ENCODE data around the gene MYCBPAP.

Gene MYCBPAP

DNA sequence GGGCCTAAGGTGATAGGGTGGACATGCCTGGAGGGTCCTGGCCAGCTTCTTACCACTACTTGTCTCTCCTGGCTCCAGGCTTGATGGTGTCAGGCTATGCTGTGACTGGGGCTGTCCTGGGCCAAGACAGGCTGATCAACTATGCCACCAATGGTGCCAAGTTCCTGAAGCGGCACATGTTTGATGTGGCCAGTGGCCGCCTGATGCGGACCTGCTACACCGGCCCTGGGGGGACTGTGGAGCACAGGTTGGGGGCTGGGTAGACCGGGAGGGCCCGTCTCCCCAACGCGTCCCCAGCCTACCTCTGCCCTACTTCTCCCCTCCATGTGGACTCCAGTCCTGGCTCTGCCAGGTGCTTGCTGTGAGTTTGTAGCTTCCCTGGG lies 43.2 kb downstream of the MYCBPAP start:
- Histone ChIP-seq H3K9me3 (ENCODE audit: control insufficient read depth, low read length) (no peaks in the 10 kb centered on the region), H3K27me3 (replicated peaks; ENCODE audit: control insufficient read depth, insufficient read depth, low read length) (peaks cover under 1% of the 10 kb centered on the region), H3K4me3 (ENCODE audit: low read length) (no peak overlapping the region), H3K9ac (ENCODE audit: low read length) (no peak overlapping the region), H3K36me3 (ENCODE audit: control insufficient read depth, insufficient read depth, low read length, severe bottlenecking) (peaks cover 7% of the 10 kb centered on the region), H3K4me1 (ENCODE audit: control insufficient read depth, insufficient read depth, low read length) (peaks cover 6% of the 10 kb centered on the region)
- DNase-seq (ENCODE audit: low read depth), result no peak

DNA sequence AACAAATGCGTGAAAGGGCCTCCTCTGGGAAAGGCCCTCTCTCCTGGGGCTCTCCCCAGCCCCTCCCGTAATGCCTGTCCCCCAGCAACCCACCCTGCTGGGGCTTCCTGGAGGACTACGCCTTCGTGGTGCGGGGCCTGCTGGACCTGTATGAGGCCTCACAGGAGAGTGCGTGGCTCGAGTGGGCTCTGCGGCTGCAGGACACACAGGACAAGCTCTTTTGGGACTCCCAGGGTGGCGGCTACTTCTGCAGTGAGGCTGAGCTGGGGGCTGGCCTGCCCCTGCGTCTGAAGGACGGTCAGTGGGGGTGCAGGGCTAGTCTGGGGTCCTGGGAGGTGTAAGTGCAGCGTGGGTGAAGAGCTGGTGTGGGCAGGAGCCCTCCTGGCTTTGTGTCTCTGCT lies 43.6 kb downstream of the MYCBPAP start:
- no peak for DNase-seq (ENCODE audit: low read depth)
- no peak overlapping the region for H3K9ac ChIP-seq (ENCODE audit: low read length)
- H3K9me3 ChIP-seq (ENCODE audit: control insufficient read depth, low read length), result no peaks in the 10 kb centered on the region
- peaks cover 7% of the 10 kb centered on the region for H3K36me3 ChIP-seq (ENCODE audit: control insufficient read depth, insufficient read depth, low read length, severe bottlenecking)
- H3K4me3 ChIP-seq (ENCODE audit: low read length), result no peak overlapping the region
- H3K27me3 ChIP-seq (replicated peaks; ENCODE audit: control insufficient read depth, insufficient read depth, low read length), result no peaks in the 10 kb centered on the region
- H3K4me1 ChIP-seq (ENCODE audit: control insufficient read depth, insufficient read depth, low read length), result peaks cover 6% of the 10 kb centered on the region

DNA sequence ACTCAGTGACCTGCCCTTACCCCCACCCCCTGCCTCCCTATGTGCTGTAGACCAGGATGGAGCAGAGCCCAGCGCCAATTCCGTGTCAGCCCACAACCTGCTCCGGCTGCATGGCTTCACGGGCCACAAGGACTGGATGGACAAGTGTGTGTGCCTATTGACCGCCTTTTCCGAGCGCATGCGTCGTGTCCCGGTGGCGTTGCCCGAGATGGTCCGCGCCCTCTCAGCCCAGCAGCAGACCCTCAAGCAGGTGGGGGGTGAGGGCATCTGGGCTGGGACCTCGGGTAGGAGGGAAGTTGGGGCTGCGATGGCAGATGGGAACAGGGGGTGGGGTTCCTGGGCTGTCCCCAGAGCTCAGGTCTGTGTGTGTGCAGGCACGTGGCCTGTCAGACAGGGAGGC lies 46.0 kb downstream of the MYCBPAP start:
- Histone ChIP-seq H3K36me3 (ENCODE audit: control insufficient read depth, insufficient read depth, low read length, severe bottlenecking) (peaks cover 7% of the 10 kb centered on the region), H3K4me1 (ENCODE audit: control insufficient read depth, insufficient read depth, low read length) (peaks cover 4% of the 10 kb centered on the region), H3K9ac (ENCODE audit: low read length) (no peak overlapping the region), H3K4me3 (ENCODE audit: low read length) (no peak overlapping the region), H3K27me3 (replicated peaks; ENCODE audit: control insufficient read depth, insufficient read depth, low read length) (no peaks in the 10 kb centered on the region), H3K9me3 (ENCODE audit: control insufficient read depth, low read length) (no peaks in the 10 kb centered on the region)
- DNase-seq (ENCODE audit: low read depth), result no peak

DNA sequence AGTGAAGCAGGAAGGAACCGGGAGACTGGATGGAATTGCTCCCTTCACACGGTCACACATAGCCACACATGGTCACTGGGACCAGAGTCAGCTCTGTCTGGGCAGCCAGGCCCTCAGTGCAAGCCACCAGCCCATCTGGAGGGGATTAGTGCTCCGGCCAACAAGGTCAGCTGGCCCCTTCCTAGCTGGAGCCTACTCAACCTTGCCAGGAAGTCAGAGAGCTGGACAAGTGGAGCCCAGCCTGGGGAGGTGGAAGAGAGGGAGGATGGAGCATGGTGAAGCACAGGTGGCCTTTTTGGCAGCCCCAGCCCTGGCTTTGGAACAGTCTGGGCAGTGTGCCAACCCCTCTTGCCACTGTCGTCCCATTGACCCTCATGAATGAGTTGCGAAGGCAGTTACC lies 48.6 kb downstream of the MYCBPAP start:
- Histone ChIP-seq H3K9me3 (ENCODE audit: control insufficient read depth, low read length) (no peaks in the 10 kb centered on the region), H3K4me1 (ENCODE audit: control insufficient read depth, insufficient read depth, low read length) (peaks cover 15% of the 10 kb centered on the region), H3K4me3 (ENCODE audit: low read length) (no peak overlapping the region), H3K27me3 (replicated peaks; ENCODE audit: control insufficient read depth, insufficient read depth, low read length) (no peaks in the 10 kb centered on the region), H3K9ac (ENCODE audit: low read length) (no peak overlapping the region), H3K36me3 (ENCODE audit: control insufficient read depth, insufficient read depth, low read length, severe bottlenecking) (peaks cover 7% of the 10 kb centered on the region)
- no peak for DNase-seq (ENCODE audit: low read depth)

DNA sequence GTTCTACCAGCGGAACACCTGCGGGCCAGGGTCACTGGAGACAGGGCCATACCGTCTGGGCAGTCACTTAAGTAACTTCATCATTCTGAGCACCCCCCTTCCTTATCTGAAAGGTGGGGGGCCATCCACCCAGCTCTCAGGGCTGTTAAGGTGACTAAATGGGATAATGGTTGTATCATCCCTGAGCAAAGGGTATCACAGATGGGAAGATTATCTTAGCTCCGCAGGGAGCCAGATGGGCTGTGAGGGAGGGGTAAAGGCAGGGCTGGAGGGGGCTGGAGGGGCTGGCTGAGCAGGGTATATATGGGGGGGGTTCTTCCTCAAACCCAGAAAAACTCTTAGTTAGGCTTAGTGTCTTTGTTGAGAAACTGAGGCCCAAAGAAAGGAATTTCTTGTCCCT lies 49.4 kb downstream of the MYCBPAP start:
- no peaks in the 10 kb centered on the region for H3K27me3 ChIP-seq (replicated peaks; ENCODE audit: control insufficient read depth, insufficient read depth, low read length)
- H3K4me1 ChIP-seq (ENCODE audit: control insufficient read depth, insufficient read depth, low read length), result peaks cover 15% of the 10 kb centered on the region
- H3K9me3 ChIP-seq (ENCODE audit: control insufficient read depth, low read length), result no peaks in the 10 kb centered on the region

DNA sequence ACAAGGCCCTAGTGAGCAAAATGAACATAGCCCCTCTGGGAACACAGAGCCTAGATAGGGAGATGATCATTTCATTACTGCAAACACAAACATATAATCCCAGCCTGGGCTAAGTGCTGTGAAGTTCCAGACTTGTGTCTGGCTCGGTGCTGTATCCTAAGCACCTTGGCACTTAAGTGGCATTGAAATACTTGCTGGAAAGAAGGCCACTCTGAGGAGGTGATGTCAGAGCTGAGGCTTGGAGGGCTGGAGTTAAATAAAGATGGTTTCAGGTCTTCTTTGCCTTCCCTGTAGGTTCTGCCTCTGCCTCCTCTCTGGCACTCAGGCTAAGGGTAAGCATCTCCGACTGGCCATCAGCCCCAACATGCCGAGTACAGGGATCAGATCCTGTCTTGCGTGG lies 49.9 kb downstream of the MYCBPAP start:
- no peak for DNase-seq (ENCODE audit: low read depth)
- Histone ChIP-seq H3K9me3 (ENCODE audit: control insufficient read depth, low read length) (no peaks in the 10 kb centered on the region), H3K36me3 (ENCODE audit: control insufficient read depth, insufficient read depth, low read length, severe bottlenecking) (peaks cover 7% of the 10 kb centered on the region), H3K27me3 (replicated peaks; ENCODE audit: control insufficient read depth, insufficient read depth, low read length) (no peaks in the 10 kb centered on the region), H3K4me3 (ENCODE audit: low read length) (no peak overlapping the region), H3K4me1 (ENCODE audit: control insufficient read depth, insufficient read depth, low read length) (peaks cover 15% of the 10 kb centered on the region), H3K9ac (ENCODE audit: low read length) (no peak overlapping the region)

More for the DNA sequence above, 49.4 kb downstream of the MYCBPAP start:
- Histone ChIP-seq H3K36me3 (ENCODE audit: control insufficient read depth, insufficient read depth, low read length, severe bottlenecking) (peaks cover 7% of the 10 kb centered on the region), H3K9ac (ENCODE audit: low read length) (no peak overlapping the region), H3K4me3 (ENCODE audit: low read length) (no peak overlapping the region)
- no peak for DNase-seq (ENCODE audit: low read depth)

DNA sequence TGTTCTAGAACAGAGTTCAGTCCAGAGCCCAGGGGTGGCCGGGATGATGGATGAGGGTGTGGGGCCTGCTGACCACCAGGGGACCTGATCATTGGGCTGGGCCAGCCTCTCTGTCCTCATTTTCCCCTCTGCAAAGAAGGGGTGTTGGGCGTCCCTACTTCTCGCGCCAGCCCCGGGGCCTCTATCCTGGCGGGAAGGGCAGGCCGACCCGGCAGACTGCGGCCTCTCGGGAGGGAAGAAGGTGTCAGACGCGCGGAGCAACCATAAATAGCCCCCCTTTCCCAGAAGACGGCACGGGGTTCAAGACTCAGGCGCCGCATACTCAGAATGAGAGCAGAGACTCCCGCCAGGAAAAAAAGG lies 50.3 kb downstream of the MYCBPAP start:
- no peak for DNase-seq (ENCODE audit: low read depth)
- Histone ChIP-seq H3K27me3 (replicated peaks; ENCODE audit: control insufficient read depth, insufficient read depth, low read length) (no peaks in the 10 kb centered on the region), H3K4me3 (ENCODE audit: low read length) (no peak overlapping the region), H3K9me3 (ENCODE audit: control insufficient read depth, low read length) (no peaks in the 10 kb centered on the region), H3K4me1 (ENCODE audit: control insufficient read depth, insufficient read depth, low read length) (peaks cover 16% of the 10 kb centered on the region), H3K36me3 (ENCODE audit: control insufficient read depth, insufficient read depth, low read length, severe bottlenecking) (peaks cover 7% of the 10 kb centered on the region), H3K9ac (ENCODE audit: low read length) (no peak overlapping the region)

DNA sequence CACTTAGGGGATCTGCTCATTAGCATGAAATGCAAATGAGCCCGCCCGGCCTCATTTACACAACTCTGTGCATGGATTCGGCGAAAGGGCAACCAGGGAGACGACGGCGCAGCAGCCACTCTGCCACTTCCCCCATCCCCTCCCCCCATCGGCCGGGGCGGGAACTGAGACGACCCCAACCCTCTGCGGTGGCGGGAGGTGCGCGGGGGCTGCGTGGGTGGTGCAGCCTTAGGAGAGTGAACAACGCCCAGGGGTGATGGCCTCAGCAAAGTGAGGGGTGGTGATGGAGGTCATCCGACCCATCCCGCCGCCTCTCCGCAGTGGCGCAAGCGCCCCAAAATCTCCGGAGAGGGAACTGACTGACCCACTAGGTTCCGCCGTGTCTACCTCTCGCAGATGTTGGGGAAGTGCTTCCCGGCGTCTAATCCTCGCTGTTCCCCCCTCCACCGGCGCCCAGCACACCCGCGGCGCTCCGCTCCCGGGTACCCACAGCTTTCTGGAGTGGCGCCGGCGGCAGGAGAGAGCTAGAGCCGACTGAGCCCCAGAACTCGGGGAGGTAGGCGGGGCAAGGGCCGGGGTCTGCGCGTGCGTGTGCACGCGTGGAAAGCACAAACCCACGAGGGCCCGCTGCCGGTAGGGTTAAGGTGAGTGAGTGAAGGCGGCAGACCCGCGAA lies 50.8 kb downstream of the MYCBPAP start:
- Histone ChIP-seq H3K36me3 (ENCODE audit: control insufficient read depth, insufficient read depth, low read length, severe bottlenecking) (peaks cover 7% of the 10 kb centered on the region), H3K27me3 (replicated peaks; ENCODE audit: control insufficient read depth, insufficient read depth, low read length) (no peaks in the 10 kb centered on the region), H3K4me3 (ENCODE audit: low read length) (peak overlapping the region; percentile 76), H3K9me3 (ENCODE audit: control insufficient read depth, low read length) (no peaks in the 10 kb centered on the region), H3K9ac (ENCODE audit: low read length) (no peak overlapping the region), H3K4me1 (ENCODE audit: control insufficient read depth, insufficient read depth, low read length) (peaks cover 21% of the 10 kb centered on the region)
- no peak for DNase-seq (ENCODE audit: low read depth)

DNA sequence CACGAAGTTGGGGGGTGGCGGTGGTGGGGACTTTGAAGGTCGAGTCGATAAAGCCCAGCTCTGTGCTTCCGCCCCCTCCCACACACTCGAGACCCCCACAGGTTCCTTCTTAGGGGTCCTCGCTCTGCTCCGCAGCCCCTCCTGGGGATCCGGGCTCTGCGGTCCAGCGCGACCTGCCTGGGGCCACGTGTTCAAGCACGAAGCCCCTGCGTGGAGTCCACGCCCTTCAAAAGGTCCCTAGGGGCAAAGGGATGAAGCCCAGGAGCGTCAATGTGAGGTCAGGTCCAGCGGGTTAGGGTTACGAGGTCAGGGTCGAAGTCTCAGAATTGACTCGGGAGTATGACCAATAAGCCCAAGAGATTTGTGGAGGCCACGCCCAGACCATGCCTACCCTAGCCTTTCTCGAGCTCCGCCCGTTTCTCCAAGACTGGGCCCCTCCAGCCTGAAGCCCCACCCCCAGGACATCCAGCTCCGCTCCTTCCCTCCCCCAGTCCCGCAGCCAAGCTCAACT lies 51.5 kb downstream of the MYCBPAP start:
- peak overlapping the region; percentile 76 for H3K4me3 ChIP-seq (ENCODE audit: low read length)
- peaks cover 7% of the 10 kb centered on the region for H3K36me3 ChIP-seq (ENCODE audit: control insufficient read depth, insufficient read depth, low read length, severe bottlenecking)
- no peaks in the 10 kb centered on the region for H3K9me3 ChIP-seq (ENCODE audit: control insufficient read depth, low read length)
- H3K4me1 ChIP-seq (ENCODE audit: control insufficient read depth, insufficient read depth, low read length), result peaks cover 25% of the 10 kb centered on the region
- H3K27me3 ChIP-seq (replicated peaks; ENCODE audit: control insufficient read depth, insufficient read depth, low read length), result no peaks in the 10 kb centered on the region
- H3K9ac ChIP-seq (ENCODE audit: low read length), result peak overlapping the region; percentile 64
- peak; percentile 77 for DNase-seq (ENCODE audit: low read depth)

DNA sequence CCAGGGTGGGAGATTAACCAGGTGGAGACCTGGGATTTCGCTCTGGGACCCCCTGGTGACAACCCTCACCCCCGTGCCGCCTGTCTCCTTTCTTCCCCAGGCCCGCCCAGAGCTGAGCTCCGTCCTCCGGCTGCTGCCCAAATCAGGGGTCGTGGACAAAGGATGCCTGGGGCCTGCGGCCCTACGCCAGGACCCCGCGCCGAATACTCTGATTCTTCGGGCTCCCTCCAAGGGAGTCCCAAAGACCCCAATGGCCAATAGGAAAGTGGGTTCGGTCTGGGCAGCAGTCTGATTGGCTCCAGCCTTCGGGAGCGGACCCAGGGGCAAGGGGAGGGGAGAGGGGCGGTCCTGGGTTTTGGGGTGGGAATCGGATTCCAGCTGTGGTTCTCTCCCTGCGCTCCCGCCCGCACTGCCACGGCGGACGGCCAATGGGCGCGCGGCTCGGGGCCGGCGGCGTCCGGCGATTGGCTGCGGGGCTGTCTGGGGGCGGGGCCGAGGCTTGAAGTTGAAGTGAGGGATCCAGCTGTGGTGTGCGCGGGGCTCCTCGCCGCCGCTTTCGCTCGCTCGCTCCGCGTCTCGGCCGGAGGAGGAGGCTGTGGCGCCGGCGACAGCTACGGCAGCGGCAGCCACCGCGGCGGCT lies 52.1 kb downstream of the MYCBPAP start, which contains the start of gene CACNA1G:
TSS of gene CACNA1G (plus strand) at position 531 of the 640 bp plus-strand sequence. CDS start 745 bp downstream, outside the sequence.
- peak; percentile 97 for DNase-seq (ENCODE audit: low read depth)
- Histone ChIP-seq H3K4me3 (ENCODE audit: low read length) (peak within 1 kb of the TSS; percentile 76), H3K4me1 (ENCODE audit: control insufficient read depth, insufficient read depth, low read length) (peaks cover 28% of the 10 kb centered on the region), H3K27me3 (replicated peaks; ENCODE audit: control insufficient read depth, insufficient read depth, low read length) (no peaks in the 10 kb centered on the region), H3K9me3 (ENCODE audit: control insufficient read depth, low read length) (no peaks in the 10 kb centered on the region), H3K36me3 (ENCODE audit: control insufficient read depth, insufficient read depth, low read length, severe bottlenecking) (peaks cover 5% of the 10 kb centered on the region), H3K9ac (ENCODE audit: low read length) (peak within 1 kb of the TSS; percentile 64)

DNA sequence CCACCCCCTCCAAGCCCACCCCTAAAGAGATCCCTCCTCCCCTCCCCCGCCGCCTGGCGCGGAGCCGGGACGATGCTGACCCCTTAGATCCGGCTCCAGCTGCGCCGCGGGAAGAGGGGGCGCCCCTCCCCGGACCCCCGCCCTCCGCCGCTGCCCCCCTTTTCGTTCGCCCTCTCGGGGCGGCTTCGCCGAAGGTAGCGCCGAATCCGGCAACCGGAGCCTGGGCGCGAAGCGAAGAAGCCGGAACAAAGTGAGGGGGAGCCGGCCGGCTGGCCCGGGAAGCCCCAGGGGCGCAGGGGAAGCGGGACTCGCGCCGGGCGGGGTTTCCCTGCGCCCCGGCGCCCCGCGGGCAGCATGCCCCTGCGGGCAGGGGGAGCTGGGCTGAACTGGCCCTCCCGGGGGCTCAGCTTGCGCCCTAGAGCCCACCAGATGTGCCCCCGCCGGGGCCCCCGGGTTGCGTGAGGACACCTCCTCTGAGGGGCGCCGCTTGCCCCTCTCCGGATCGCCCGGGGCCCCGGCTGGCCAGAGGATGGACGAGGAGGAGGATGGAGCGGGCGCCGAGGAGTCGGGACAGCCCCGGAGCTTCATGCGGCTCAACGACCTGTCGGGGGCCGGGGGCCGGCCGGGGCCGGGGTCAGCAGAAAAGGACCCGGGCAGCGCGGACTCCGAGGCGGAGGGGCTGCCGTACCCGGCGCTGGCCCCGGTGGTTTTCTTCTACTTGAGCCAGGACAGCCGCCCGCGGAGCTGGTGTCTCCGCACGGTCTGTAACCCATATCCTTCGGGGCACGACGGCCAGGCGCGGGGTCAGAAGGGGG lies 52.9 kb downstream of the MYCBPAP start:
- Histone ChIP-seq H3K9me3 (ENCODE audit: control insufficient read depth, low read length) (no peaks in the 10 kb centered on the region), H3K4me1 (ENCODE audit: control insufficient read depth, insufficient read depth, low read length) (peaks cover 28% of the 10 kb centered on the region), H3K4me3 (ENCODE audit: low read length) (peak overlapping the region; percentile 66), H3K27me3 (replicated peaks; ENCODE audit: control insufficient read depth, insufficient read depth, low read length) (no peaks in the 10 kb centered on the region), H3K9ac (ENCODE audit: low read length) (peak overlapping the region; percentile 49), H3K36me3 (ENCODE audit: control insufficient read depth, insufficient read depth, low read length, severe bottlenecking) (no peaks in the 10 kb centered on the region)
- peak; percentile 36 for DNase-seq (ENCODE audit: low read depth)
